PC-9 (cell line): ENCODE results near the gene CIAO3. TPM values are rescaled to one million over a fixed set of nuclear protein-coding genes. Genes with fewer than 3 reads are reported as not detected.

Source experiments
- BruUV-seq: library from RNA; stranded (reverse); fragments of 400-500 nt; replicated peaks from 2 replicates; lab custom pipeline; 2021; lab: Mats Ljungman, UMichigan
- CTCF ChIA-PET: fragments of 300-600 bp; sonication (Branson Sonifier 250); formaldehyde crosslinking; loops from one replicate; lab custom pipeline; 2022; ENCODE audit warnings: antibody characterized with exemption; lab: Charles Lee
- POLR2A ChIA-PET: fragments of 300-600 bp; sonication (Branson Sonifier 250); formaldehyde crosslinking; loops from one replicate; lab custom pipeline; 2022; ENCODE audit warnings: antibody characterized with exemption; ENCODE audit not compliant: unreplicated experiment; lab: Charles Lee
- DNase-seq, 2 experiments: peaks; one replicate each; pipeline versions ENCODE4 v3.0.0 to v3.0.0-alpha.2; 2015 to 2022; ENCODE audit warnings: mixed read lengths in 1 of 2
- H2AFZ ChIP-seq: fragments of 200-600 bp; sonication (generic); 2 replicates; pipeline ENCODE4 v1.8.1; 2017; ENCODE audit warnings: antibody characterized with exemption
- H3F3A ChIP-seq: fragments of 200-600 bp; sonication (generic); 2 replicates; pipeline ENCODE4 v1.8.1; 2017; ENCODE audit warnings: antibody characterized with exemption, mild to moderate bottlenecking, low read depth; ENCODE audit not compliant: insufficient read depth
- H3K27ac ChIP-seq: fragments of 200-600 bp; sonication (generic); 2 replicates; pipeline ENCODE4 v1.6.1; 2016; ENCODE audit warnings: mixed run types
- H3K27me3 ChIP-seq: fragments of 200-600 bp; sonication (generic); 2 replicates; pipeline ENCODE4 v1.6.1; 2016; ENCODE audit warnings: low read depth, mixed run types; ENCODE audit not compliant: insufficient read depth
- H3K36me3 ChIP-seq: fragments of 200-600 bp; sonication (generic); 2 replicates; pipeline ENCODE4 v1.6.1; 2016; ENCODE audit warnings: low read depth, mixed run types
- H3K4me1 ChIP-seq: fragments of 200-600 bp; sonication (generic); replicated peaks from 2 replicates; pipeline ENCODE4 v1.6.1; 2016; ENCODE audit warnings: mixed run types; ENCODE audit not compliant: insufficient read depth
- H3K4me2 ChIP-seq: fragments of 200-600 bp; sonication (generic); 2 replicates; pipeline ENCODE4 v1.6.1; 2017; ENCODE audit warnings: mixed run types
- H3K4me3 ChIP-seq: fragments of 200-600 bp; sonication (generic); 2 replicates; pipeline ENCODE4 v1.6.1; 2016; ENCODE audit warnings: mixed run types
- H3K79me2 ChIP-seq: fragments of 200-600 bp; sonication (generic); 2 replicates; pipeline ENCODE4 v1.6.1; 2017; ENCODE audit warnings: low read depth, mixed run types
- H3K9me2 ChIP-seq: fragments of 200-600 bp; sonication (generic); 2 replicates; pipeline ENCODE4 v1.8.1; 2017; ENCODE audit warnings: mild to moderate bottlenecking; ENCODE audit not compliant: insufficient read depth
- H3K9me3 ChIP-seq: fragments of 200-600 bp; sonication (generic); 2 replicates; pipeline ENCODE4 v1.8.1; 2016; ENCODE audit warnings: low read depth; ENCODE audit not compliant: insufficient read depth
- H4K20me1 ChIP-seq: fragments of 200-600 bp; sonication (generic); 2 replicates; pipeline ENCODE4 v1.8.1; 2017; ENCODE audit not compliant: insufficient read depth
- EZH2 ChIP-seq: fragments of 200-600 bp; sonication (generic); IDR thresholded peaks from 2 replicates; pipeline ENCODE4 v1.8.0; 2017; ENCODE audit warnings: antibody characterized with exemption, low read depth
- intact Hi-C: fragments of 100-400 bp; cut with micrococcal nuclease; formaldehyde crosslinking; loops from one replicate; pipeline ENCODE4 v1.10.0; 2022; ENCODE audit not compliant: unreplicated experiment
- total RNA-seq: library from RNA; stranded (reverse); gene quantifications from 2 replicates; pipeline ENCODE4 v1.2.3, GENCODE V29; 2021
- TF ChIP-seq, protein P1 (sequence below): fragments of 200-600 bp; sonication (generic); conservative IDR thresholded peaks from 2 replicates; pipeline ENCODE4 v1.6.1; 2017; ENCODE audit warnings: mixed run types, antibody characterized with exemption, mild to moderate bottlenecking, moderate library complexity

The CIAO3 gene
- total RNA-seq, 1 experiment from 2014 or later, result 44.2 TPM

DNA sequence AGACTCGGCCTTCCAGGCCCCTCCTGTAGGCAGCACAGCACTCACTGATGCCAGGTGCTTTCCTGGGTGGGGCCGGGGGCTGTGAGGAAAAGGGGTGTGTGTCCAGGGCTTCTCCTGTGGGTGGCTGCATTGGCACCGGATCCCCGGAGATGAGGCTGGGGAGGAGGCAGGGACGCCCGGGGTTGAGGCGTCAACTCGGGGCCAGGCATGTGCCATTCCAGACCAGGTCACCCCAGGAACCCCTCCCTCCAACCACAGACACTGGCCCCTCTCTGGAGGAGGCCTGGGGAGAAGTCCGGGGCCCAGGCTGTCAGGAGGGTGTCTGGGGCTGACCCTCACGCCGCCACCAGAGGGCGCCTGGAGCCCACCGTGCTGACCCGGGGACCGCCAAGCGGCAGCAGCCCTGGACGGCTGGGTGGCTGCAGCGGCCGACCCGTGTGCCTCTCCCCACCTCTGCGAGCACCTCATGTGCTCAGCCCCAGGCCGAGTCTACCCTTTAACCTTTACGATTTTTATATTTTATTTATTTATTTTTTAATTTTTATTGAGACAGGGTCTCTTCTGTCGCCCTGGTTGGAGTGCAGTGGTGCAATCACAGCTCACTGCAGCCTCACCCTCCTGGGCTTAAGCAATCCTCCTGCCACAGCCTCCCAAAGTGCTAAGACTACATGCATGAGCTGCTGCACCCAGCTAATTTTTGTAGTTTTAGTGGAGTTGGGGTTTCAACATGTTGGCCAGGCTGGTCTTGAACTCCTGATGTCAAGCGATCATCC is 29.1 kb downstream of the CIAO3 start:
- no peak for TF ChIP-seq EZH2
- TF ChIP-seq, protein P1, sequence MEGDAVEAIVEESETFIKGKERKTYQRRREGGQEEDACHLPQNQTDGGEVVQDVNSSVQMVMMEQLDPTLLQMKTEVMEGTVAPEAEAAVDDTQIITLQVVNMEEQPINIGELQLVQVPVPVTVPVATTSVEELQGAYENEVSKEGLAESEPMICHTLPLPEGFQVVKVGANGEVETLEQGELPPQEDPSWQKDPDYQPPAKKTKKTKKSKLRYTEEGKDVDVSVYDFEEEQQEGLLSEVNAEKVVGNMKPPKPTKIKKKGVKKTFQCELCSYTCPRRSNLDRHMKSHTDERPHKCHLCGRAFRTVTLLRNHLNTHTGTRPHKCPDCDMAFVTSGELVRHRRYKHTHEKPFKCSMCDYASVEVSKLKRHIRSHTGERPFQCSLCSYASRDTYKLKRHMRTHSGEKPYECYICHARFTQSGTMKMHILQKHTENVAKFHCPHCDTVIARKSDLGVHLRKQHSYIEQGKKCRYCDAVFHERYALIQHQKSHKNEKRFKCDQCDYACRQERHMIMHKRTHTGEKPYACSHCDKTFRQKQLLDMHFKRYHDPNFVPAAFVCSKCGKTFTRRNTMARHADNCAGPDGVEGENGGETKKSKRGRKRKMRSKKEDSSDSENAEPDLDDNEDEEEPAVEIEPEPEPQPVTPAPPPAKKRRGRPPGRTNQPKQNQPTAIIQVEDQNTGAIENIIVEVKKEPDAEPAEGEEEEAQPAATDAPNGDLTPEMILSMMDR, result peak; percentile 90
- DNase-seq, result peak in 1 of 2 experiments; percentile 87
- Histone ChIP-seq H3K9me2 (no peaks in the 10 kb centered on the region), H3F3A (peaks cover 35% of the 10 kb centered on the region), H3K9me3 (no peaks in the 10 kb centered on the region), H3K4me3 (no peak overlapping the region), H3K36me3 (no peaks in the 10 kb centered on the region), H2AFZ (no peak overlapping the region), H3K27ac (peak overlapping the region; percentile 71; the same call in 1 of the 2 replicates), H4K20me1 (peaks cover 6% of the 10 kb centered on the region; the same call in 1 of the 2 replicates), H3K79me2 (peaks cover 4% of the 10 kb centered on the region; the same call in 1 of the 2 replicates), H3K4me1 (peaks cover 35% of the 10 kb centered on the region), H3K27me3 (peaks cover 40% of the 10 kb centered on the region), H3K4me2 (peak overlapping the region; percentile 38; the same call in 1 of the 2 replicates)
- intact Hi-C loops, result loop anchor here (1.0 to 5.0 kb wide), 4 partner anchors 74 to 391 kb away; partner anchors contain the start of gene LMF1
- no TSS peak for BruUV-seq
- POLR2A ChIA-PET, result interaction anchor here (0.6 to 1.0 kb wide), 4 partner anchors 17 to 84 kb away, joined by 3 to 6 read pairs (median 5); partner anchors contain the start of genes CHTF18, RPUSD1 and WDR24
- CTCF ChIA-PET, result interaction anchor here (0.5 to 1.5 kb wide), 10 partner anchors 10 to 391 kb away, joined by 3 to 17 read pairs (median 4); partner anchors contain the start of genes CHTF18, MSLN and RPUSD1

DNA sequence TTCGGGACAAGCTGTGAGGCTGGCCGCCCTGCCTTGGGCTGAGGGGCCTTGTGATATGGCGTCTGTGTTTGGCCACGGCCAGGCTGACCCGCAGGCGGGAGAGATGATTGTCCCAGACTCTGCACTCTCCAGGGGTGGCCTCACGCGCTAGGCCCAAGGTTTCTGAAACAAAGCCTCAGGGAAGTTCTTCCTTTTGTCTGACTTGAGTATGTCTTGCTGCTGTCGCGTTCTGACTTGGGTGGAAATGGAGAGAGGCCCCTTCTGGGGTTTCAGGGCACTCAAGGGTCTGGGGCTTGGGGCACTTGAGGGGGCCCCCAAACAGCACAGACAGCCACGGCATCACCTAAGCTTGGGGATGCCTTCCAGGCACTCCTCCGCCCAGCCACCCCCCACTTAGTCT is 29.7 kb downstream of the CIAO3 start:
- POLR2A ChIA-PET, result no interaction called here
- H3K27ac ChIP-seq, result no peak overlapping the region
- peaks cover 29% of the 10 kb centered on the region for H3K4me1 ChIP-seq
- peaks cover 32% of the 10 kb centered on the region for H3F3A ChIP-seq
- BruUV-seq, result no TSS peak
- H3K9me3 ChIP-seq, result no peaks in the 10 kb centered on the region
- H3K79me2 ChIP-seq, result no peaks in the 10 kb centered on the region
- no peak overlapping the region for H3K4me2 ChIP-seq
- H3K36me3 ChIP-seq, result no peaks in the 10 kb centered on the region
- H2AFZ ChIP-seq, result no peak overlapping the region
- H4K20me1 ChIP-seq, result no peaks in the 10 kb centered on the region
- intact Hi-C loops, result loop anchor here (5.0 kb wide), 1 partner anchor 261 kb away; the partner anchor contains the start of gene LMF1
- H3K9me2 ChIP-seq, result no peaks in the 10 kb centered on the region
- no peak overlapping the region for H3K4me3 ChIP-seq
- H3K27me3 ChIP-seq, result peaks cover 46% of the 10 kb centered on the region
- DNase-seq, result no peak
- CTCF ChIA-PET, result no interaction called here
- no peak for TF ChIP-seq EZH2
- TF ChIP-seq, protein P1, result no peak

DNA sequence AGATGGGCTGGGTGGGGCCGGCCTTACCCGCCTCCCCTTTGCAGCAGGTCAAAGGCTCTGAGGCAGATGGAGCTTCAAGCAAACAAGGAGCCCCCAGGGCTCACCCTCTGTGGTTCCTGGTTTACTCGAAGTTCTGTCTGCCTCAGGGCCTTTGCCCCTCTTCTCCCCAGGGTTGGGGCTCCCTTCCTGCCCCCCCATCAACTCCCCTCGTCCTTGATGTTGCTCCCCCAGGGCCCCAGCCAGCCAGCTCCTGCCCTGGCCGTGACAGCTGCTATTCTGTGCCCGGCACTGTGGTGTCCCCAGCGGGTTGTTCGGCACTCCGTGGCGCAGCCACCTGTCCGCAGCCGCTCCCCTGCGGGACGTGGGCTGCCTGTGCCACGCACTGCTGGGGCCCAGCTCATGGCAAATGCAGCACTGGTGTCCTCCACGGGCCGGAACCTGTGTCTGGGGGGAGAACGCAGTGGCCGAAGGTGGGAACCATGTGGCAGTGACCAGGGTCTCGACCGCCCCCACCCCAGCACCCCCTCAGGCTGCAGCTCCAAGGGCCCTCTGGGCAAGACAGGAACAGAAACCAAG is 30.2 kb downstream of the CIAO3 start:
- intact Hi-C loops, result loop anchor here (5.0 kb wide), 1 partner anchor 262 kb away; the partner anchor contains the start of gene LMF1
- POLR2A ChIA-PET, result no interaction called here
- H3K27ac ChIP-seq, result no peak overlapping the region

More for the DNA sequence above, 30.2 kb downstream of the CIAO3 start:
- H3K79me2 ChIP-seq, result no peaks in the 10 kb centered on the region
- H3K9me2 ChIP-seq, result no peaks in the 10 kb centered on the region
- H2AFZ ChIP-seq, result no peak overlapping the region
- CTCF ChIA-PET, result no interaction called here
- H3K4me3 ChIP-seq, result no peak overlapping the region
- no TSS peak for BruUV-seq
- TF ChIP-seq, protein P1, result no peak
- no peak for TF ChIP-seq EZH2
- peaks cover 30% of the 10 kb centered on the region for H3F3A ChIP-seq
- H3K27me3 ChIP-seq, result peaks cover 46% of the 10 kb centered on the region
- no peak overlapping the region for H3K4me2 ChIP-seq
- H3K9me3 ChIP-seq, result no peaks in the 10 kb centered on the region
- peaks cover 25% of the 10 kb centered on the region for H3K4me1 ChIP-seq
- no peak for DNase-seq
- no peaks in the 10 kb centered on the region for H4K20me1 ChIP-seq
- no peaks in the 10 kb centered on the region for H3K36me3 ChIP-seq
